HG02571 (cell line): ENCODE measurements around the gene FAM221A.
"Not testable (repeated sequence)": the region's sequence is repeated elsewhere in the genome, so short reads cannot be mapped to it uniquely, and the experiment has no call there.

Experiments used
- ATAC-seq: cut with Tn5 transposase; IDR thresholded peaks from one replicate; pipeline ENCODE4 v1.9.1; 2021; ENCODE audit warnings: mild to moderate bottlenecking, moderate library complexity; ENCODE audit not compliant: unreplicated experiment

Gene FAM221A

GRCh38 chr7:23700046-23700445 lies 20.0 kb downstream of the FAM221A start:
- no peak for ATAC-seq

DNA sequence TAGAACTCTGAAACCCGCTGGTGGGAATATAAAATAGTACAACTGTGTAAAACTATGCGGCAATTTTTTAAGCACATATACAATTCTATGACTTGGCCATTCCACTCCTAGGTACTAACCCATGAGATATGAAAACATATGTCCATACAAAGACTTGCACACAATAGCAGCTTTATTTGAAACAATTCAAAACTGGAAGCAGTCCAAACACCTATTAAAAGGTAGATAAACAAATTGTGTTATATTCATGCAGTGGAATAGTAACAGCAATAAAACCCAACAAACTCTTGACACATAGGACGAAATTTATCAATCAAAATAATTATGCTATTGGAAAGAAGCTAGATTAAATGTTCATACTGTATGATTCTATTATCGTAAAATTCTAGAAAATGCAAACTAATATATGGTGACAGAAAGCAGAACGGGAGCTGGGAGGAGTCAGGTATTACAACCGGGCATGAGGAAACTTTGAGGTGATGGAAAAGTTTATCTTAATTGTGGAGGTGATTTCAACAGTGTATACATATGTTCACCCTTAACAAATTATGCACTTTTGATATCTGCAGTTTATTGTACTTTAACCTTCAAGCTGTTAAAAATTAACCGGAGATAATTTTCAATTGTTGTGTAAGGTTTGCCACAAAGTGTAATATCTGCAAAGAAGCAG lies 29.2 kb downstream of the FAM221A start:
- no peak for ATAC-seq

DNA sequence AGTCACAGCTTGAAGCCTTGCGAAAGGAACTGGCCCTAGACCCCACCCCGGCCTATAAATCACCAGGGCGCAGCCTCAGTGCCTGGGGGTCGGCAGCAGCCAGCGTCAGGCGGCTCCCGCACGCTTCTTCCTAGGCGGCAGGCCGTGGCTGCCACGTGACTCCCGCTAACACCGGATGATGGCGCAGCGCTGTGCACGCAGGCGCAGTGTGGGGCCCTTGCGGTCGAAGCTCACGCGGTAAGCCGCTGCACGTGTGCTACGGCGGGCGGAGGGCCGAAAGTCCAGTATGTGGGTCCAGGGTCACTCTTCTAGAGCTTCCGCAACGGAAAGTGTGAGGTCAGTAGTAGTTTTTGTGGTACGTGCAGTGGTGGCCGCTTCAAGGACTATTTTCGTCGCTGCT lies 30.0 kb downstream of the FAM221A start, which contains the start of gene STK31:
STK31 (plus strand) TSS at position 220 of the 400 bp plus-strand sequence; CDS start at position 287, 67 bp downstream.
- no peak for ATAC-seq

- no peak for ATAC-seq
These were observed 32.6 kb downstream of the FAM221A start for GRCh38 chr7:23712368-23713284.

GRCh38 chr7:23713285-23714149 lies 33.5 kb downstream of the FAM221A start:
- no peak for ATAC-seq

- no peak for ATAC-seq
These were observed 34.1 kb downstream of the FAM221A start for GRCh38 chr7:23714150-23714464.

DNA sequence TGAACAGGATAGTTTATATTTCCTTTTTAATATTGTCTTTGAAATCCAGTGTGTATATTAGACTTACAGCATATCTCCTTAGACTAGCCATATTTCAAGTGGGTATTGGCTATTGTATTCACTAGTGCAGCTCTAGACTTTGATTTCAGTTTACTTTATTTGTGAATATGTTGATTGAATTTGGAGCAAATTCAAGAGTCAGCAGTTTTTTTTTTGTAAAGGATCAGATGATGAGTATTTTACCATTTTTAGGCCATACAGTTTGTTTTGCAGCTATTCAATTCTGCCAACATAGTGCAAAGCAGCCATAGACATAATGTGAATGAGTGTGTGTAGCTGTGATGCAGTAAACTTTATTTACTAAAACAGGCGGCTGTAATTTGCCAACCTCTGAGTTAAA lies 34.6 kb downstream of the FAM221A start:
- ATAC-seq: no peak

DNA sequence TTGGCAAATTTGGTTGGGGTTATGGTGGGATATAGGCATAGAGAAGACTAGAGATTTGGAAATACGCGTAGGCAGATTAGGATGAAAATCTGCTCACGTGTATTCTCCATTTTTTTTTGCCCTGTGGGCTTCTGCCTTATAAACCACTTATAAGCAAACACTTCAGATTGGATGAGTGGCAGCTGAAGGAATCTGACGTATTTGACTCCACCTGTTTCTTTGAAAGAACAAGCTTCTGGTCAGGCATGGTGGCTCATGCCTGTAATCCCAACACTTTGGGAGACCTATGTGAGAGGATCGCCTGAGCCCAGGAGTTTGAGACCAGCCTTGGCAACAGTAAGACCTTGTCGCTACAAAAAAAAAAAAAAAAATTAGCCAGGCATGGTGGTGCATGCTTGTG lies 35.1 kb downstream of the FAM221A start:
- ATAC-seq: no peak

DNA sequence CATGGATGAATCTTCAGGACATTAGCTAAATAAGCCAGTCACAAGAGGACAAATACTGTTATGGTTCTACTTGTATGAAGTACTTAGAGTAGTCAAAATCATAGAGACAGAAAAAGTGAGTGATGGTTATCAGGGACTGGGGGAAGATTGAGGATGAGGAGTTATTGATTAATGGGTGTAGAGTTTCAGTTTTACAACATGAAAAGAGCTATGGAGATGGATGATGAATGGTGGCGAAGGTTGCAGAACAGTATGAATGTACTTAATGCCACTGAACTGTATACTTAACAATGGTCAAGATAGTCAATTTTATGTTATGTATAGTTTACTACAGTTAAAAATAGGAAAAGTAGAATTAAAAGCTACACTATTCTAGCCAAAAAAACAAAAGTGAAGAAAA lies 37.8 kb downstream of the FAM221A start:
- ATAC-seq: no peak

DNA sequence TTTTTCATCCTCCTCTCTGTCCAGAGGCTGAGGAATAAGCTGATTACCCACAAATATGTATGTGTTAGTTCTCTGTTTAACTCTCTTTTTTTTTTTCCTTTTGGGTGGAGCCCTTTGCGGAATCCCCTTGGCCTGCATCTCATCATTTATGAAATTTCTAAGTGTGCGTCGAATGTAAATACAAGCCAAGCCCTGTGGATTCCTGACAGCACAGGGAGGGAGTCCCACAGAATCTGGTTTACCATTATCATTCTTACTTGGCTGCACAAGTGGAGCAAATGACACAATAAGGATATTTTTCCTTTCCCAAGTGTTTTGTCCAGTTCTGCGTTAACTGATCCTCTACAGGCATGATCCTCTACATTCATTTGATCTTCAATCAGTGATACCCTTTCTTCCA lies 41.5 kb downstream of the FAM221A start:
- ATAC-seq: no peak

DNA sequence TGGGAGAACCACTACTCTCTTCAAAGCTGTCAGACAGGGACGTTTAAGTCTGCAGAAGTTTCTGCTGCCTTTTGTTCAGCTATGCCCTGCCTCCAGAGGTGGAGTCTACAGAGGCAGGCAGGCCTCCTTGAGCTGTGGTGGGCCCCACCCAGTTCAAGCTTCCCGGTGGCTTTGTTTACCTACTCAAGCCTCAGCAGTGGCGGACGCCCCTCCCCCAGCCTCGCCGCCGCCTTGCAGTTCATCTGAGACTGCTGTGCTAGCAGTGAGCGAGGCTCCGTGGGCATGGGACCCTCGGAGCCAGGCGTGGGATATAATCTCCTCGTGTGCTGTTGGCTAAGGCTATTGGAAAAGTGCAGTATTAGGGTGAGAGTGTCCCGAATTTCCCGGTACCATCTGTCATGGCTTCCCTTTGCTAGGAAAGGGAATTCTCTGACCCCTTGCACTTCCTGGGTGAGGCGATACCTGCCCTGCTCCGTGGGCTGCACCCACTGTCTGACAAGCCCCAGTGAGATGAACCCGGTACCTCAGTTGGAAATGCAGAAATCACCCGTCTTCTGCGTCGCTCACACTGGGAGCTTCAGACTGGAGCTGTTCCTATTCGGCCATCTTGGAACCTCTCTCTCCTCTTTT lies 42.7 kb downstream of the FAM221A start:
- not testable (repeated sequence) for ATAC-seq

- ATAC-seq: not testable (repeated sequence)
These were observed 44.1 kb downstream of the FAM221A start for GRCh38 chr7:23724113-23724512.

- no peak for ATAC-seq
These were observed 62.1 kb downstream of the FAM221A start for GRCh38 chr7:23742051-23742450.

DNA sequence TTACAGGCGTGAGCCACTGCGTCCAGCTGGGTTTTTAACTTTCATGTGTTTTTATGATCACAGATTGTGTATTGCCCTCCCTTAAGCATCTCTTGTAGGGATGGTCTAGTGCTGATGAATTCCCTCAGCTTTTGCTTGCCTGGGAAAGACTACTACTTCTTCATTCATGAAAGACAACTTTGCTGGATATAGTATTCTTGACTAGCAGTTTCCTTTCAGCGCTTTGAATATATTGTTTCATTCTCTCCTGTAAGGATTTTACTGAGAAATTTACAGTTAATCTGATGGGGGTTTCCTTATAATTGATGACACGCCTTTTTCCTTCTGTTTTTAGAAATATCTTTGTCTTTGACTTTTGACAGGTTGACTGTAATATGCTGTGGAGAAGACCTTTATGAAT lies 63.2 kb downstream of the FAM221A start:
- no peak for ATAC-seq

GRCh38 chr7:23746629-23747028 lies 66.6 kb downstream of the FAM221A start:
- no peak for ATAC-seq

- no peak for ATAC-seq
These were observed 71.9 kb downstream of the FAM221A start for GRCh38 chr7:23751852-23752251.
